IPS-NIHi7 (cell line): Measurements from ENCODE around the gene POU6F2.
A peak's percentile ranks its signal among the peaks of the same experiment; 100 is the strongest.

Source experiments
- DNase-seq: peaks from one replicate; pipeline ENCODE4 v3.0.0; 2012; ENCODE audit warnings: mixed read lengths; ENCODE audit errors: extremely low spot score

Gene POU6F2

GRCh38 chr7:39399458-39399857 lies 421.7 kb downstream of the POU6F2 start:
- no peak for DNase-seq

GRCh38 chr7:39399986-39400385 lies 422.3 kb downstream of the POU6F2 start:
- peak; percentile 38 for DNase-seq

GRCh38 chr7:39400836-39401235 lies 423.1 kb downstream of the POU6F2 start:
- DNase-seq = no peak

- no peak for DNase-seq
These were observed 424.3 kb downstream of the POU6F2 start for GRCh38 chr7:39402034-39402433.

GRCh38 chr7:39404907-39405306 lies 427.2 kb downstream of the POU6F2 start:
- no peak for DNase-seq

- no peak for DNase-seq
These were observed 427.9 kb downstream of the POU6F2 start for GRCh38 chr7:39405581-39405980.

- no peak for DNase-seq
These were observed 428.8 kb downstream of the POU6F2 start for GRCh38 chr7:39406467-39406866.

GRCh38 chr7:39407137-39407536 lies 429.4 kb downstream of the POU6F2 start:
- no peak for DNase-seq

GRCh38 chr7:39407723-39408122 lies 430.0 kb downstream of the POU6F2 start:
- DNase-seq = no peak

GRCh38 chr7:39408906-39409305 lies 431.2 kb downstream of the POU6F2 start:
- DNase-seq = no peak

GRCh38 chr7:39410582-39410981 lies 432.9 kb downstream of the POU6F2 start:
- no peak for DNase-seq

- no peak for DNase-seq
These were observed 436.0 kb downstream of the POU6F2 start for GRCh38 chr7:39413636-39414223.

GRCh38 chr7:39414224-39415035 lies 436.7 kb downstream of the POU6F2 start:
- peak; percentile 74 for DNase-seq

- no peak for DNase-seq
These were observed 437.5 kb downstream of the POU6F2 start for GRCh38 chr7:39415091-39415787.

- no peak for DNase-seq
These were observed 439.2 kb downstream of the POU6F2 start for GRCh38 chr7:39416866-39417265.

- no peak for DNase-seq
These were observed 439.9 kb downstream of the POU6F2 start for GRCh38 chr7:39417642-39418041.

GRCh38 chr7:39421251-39421650 lies 443.5 kb downstream of the POU6F2 start:
- DNase-seq = no peak

- DNase-seq = no peak
These were observed 444.0 kb downstream of the POU6F2 start for GRCh38 chr7:39421661-39422060.

GRCh38 chr7:39428221-39428620 lies 450.5 kb downstream of the POU6F2 start:
- DNase-seq = no peak

- DNase-seq = no peak
These were observed 451.7 kb downstream of the POU6F2 start for GRCh38 chr7:39429421-39429820.

GRCh38 chr7:39430441-39430840 lies 452.7 kb downstream of the POU6F2 start:
- no peak for DNase-seq

- DNase-seq = no peak
These were observed 453.4 kb downstream of the POU6F2 start for GRCh38 chr7:39430909-39431641.
